Measurements from ENCODE around the gene VLDLR.

VLDLR gene

GRCh38 chr9:2622461-2623287, 1.1 kb downstream of the VLDLR start:
- peak; percentile 52 to 67 for DNase-seq

- DNase-seq: peak in 1 of 2 experiments; percentile 18
Measured at GRCh38 chr9:2623288-2624050, 1.9 kb downstream of the VLDLR start.

GRCh38 chr9:2624051-2624682, 2.6 kb downstream of the VLDLR start:
- DNase-seq: no peak

GRCh38 chr9:2625427-2625826, 3.8 kb downstream of the VLDLR start:
- no peak for DNase-seq

GRCh38 chr9:2628919-2629318, 7.3 kb downstream of the VLDLR start:
- no peak for DNase-seq

- no peak for DNase-seq
Measured at GRCh38 chr9:2630158-2630557, 8.6 kb downstream of the VLDLR start.

- DNase-seq: no peak
Measured at GRCh38 chr9:2631263-2631662, 9.7 kb downstream of the VLDLR start.

GRCh38 chr9:2634153-2634552, 12.6 kb downstream of the VLDLR start:
- DNase-seq: no peak

- DNase-seq: no peak
Measured at GRCh38 chr9:2634818-2635217, 13.2 kb downstream of the VLDLR start.

- no peak for DNase-seq
Measured at GRCh38 chr9:2635922-2636321, 14.3 kb downstream of the VLDLR start.

GRCh38 chr9:2637390-2637789, 15.8 kb downstream of the VLDLR start:
- DNase-seq: no peak

GRCh38 chr9:2638871-2639673, 17.5 kb downstream of the VLDLR start:
- DNase-seq: no peak

GRCh38 chr9:2639786-2640185, 18.2 kb downstream of the VLDLR start:
- no peak for DNase-seq

GRCh38 chr9:2640570-2640969, 19.0 kb downstream of the VLDLR start:
- no peak for DNase-seq

GRCh38 chr9:2641033-2641432, 19.4 kb downstream of the VLDLR start:
- no peak for DNase-seq

- DNase-seq: no peak
Measured at GRCh38 chr9:2642068-2642467, 20.5 kb downstream of the VLDLR start.

- no peak for DNase-seq
Measured at GRCh38 chr9:2645569-2645968, 24.0 kb downstream of the VLDLR start.

- DNase-seq: peak; percentile 25 to 45
Measured at GRCh38 chr9:2655411-2655901, 33.9 kb downstream of the VLDLR start.

- no peak for DNase-seq
Measured at GRCh38 chr9:2657427-2657826, 35.8 kb downstream of the VLDLR start.

GRCh38 chr9:2662496-2662895, 40.9 kb downstream of the VLDLR start:
- DNase-seq: no peak

GRCh38 chr9:2663461-2664173, 42.0 kb downstream of the VLDLR start:
- DNase-seq: no peak

Measured in activated T-cell treated with anti-CD3 and anti-CD28 coated beads, Interleukin-2, amount 50 U/mL, for 48 hours (primary cell).